Omental fat pad (tissue), 4 donors: ENCODE data around the gene SPAG9. TPM values are rescaled to one million over a fixed set of nuclear protein-coding genes. Genes with fewer than 3 reads are reported as not detected.

Source experiments
- ATAC-seq: fragments of 150-250 bp; one replicate; pipeline ENCODE4 v1.9.1; 2016; ENCODE audit warnings: mild to moderate bottlenecking, moderate library complexity; ENCODE audit not compliant: low FRiP score
- DNase-seq: peaks from one replicate; pipeline ENCODE4 v3.0.0-alpha.2; 2019; ENCODE audit warnings: low spot score
- total RNA-seq, 4 donors: library from RNA; depleted of rRNA; stranded (reverse); fragments of >200 nt; gene quantifications; one replicate each; pipeline ENCODE4 v1.1.0, GENCODE V29; 2016
- TF ChIP-seq, protein P1 (sequence below), 3 donors: fragments of 450-650 bp; IDR thresholded peaks; one replicate each; pipeline ENCODE4 v1.5.1; 2016 to 2017; ENCODE audit warnings: antibody characterized with exemption in 3 of 3, mild to moderate bottlenecking in 3 of 3, moderate library complexity in 2 of 3

The SPAG9 gene
- total RNA-seq, 4 donors from 2014 or later, result 117 to 197 (median 138) TPM

DNA sequence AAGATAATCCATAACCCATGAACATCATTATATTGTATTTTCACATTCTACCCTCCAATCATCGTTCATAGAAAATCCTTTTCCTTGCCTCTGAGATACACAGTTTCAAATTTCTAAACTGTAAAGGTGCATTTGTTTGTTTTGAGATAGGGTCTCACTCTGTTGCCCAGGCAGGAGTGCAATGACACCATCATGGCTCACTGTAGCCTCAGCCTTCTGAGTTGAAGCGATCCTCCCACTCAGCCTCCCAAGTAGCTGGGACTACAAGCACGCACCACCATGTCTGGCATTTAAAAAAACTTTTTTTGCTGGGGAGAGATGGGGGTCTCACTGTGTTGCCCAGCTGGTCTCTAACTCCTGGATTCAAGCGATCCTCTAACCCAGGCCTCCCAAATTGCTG lies 196.4 kb downstream of the SPAG9 start:
- TF ChIP-seq, protein P1, sequence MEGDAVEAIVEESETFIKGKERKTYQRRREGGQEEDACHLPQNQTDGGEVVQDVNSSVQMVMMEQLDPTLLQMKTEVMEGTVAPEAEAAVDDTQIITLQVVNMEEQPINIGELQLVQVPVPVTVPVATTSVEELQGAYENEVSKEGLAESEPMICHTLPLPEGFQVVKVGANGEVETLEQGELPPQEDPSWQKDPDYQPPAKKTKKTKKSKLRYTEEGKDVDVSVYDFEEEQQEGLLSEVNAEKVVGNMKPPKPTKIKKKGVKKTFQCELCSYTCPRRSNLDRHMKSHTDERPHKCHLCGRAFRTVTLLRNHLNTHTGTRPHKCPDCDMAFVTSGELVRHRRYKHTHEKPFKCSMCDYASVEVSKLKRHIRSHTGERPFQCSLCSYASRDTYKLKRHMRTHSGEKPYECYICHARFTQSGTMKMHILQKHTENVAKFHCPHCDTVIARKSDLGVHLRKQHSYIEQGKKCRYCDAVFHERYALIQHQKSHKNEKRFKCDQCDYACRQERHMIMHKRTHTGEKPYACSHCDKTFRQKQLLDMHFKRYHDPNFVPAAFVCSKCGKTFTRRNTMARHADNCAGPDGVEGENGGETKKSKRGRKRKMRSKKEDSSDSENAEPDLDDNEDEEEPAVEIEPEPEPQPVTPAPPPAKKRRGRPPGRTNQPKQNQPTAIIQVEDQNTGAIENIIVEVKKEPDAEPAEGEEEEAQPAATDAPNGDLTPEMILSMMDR (IDR thresholded peaks at IDR 0.05), result no peak
- DNase-seq (no peak), ATAC-seq (no peak)

DNA sequence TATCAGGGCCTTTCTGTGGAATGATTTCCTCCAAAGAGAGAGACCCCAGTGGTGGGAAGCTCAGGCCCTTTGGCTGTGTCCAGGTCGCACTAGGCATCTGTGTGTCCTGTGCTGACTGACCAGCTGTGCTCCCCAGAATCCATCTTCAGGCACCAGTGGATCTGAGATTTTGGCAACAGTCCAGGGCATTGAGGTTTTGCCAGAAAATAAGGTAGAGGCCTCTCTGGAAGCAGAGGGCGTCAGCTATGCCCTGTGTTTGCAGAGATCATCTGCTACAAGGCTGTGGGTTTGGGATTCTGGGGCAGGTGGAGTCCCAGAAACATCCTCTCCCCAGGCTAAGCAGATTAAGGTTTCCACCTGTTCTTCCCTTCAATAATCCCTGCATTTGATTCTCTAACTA lies 197.1 kb downstream of the SPAG9 start:
- ATAC-seq (no peak), DNase-seq (no peak)
- TF ChIP-seq, protein P1 (IDR thresholded peaks at IDR 0.05), result no peak

DNA sequence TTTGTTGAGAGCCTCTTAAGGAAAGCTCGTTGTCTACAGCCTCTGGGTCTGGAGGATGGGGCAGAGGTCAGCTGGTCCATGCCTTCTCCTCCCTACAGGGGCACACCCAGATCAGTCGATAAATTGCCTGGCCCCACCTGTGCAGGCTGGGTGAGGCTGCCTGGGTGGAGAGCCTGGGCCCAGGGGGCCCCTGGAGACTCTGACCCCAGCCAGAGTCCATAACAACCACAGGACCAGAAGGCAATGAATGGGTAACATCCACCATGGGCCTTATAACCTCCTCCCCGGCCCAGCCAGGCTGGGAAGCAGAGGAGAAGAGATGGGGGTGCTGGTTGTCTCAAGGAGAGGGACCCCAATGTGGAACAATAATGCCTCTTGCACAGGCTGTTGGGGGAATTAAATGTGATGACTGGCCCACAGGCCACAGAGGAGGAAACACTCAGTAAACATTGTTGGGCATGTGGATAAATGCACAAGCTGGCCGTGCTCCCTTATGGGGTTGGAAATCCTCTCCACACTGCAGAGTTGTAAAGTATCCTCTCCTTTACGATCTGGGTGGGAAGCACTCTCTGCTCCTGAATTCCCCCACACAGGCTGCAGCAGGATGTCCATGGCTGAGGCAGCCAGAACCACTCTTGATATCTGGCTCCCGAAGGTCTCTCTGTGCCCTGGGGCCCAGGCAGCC lies 197.8 kb downstream of the SPAG9 start:
- TF ChIP-seq, protein P1 (IDR thresholded peaks at IDR 0.05), result no peak
- no peak for ATAC-seq
- DNase-seq, result no peak

DNA sequence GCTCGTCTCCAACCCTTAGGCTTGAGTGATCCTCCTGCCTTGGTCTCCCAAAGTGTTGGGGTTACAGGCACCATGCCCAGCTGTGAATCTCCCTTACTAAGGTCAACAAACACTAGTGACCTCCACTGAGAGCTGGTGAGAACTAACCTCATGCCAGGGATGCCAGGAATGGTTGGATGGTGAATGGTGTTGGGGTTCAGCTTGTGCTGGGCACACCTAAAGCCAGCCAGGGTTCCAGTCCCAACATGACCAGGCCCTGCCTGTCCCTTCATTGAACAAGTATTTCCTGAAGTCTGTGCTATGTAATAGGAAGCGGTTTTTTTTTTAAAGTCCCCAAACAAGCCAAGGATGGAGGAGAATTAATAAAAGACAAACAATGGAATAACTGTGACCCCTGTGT lies 198.6 kb downstream of the SPAG9 start:
- ATAC-seq (no peak), DNase-seq (no peak)
- TF ChIP-seq, protein P1 (IDR thresholded peaks at IDR 0.05), result no peak

DNA sequence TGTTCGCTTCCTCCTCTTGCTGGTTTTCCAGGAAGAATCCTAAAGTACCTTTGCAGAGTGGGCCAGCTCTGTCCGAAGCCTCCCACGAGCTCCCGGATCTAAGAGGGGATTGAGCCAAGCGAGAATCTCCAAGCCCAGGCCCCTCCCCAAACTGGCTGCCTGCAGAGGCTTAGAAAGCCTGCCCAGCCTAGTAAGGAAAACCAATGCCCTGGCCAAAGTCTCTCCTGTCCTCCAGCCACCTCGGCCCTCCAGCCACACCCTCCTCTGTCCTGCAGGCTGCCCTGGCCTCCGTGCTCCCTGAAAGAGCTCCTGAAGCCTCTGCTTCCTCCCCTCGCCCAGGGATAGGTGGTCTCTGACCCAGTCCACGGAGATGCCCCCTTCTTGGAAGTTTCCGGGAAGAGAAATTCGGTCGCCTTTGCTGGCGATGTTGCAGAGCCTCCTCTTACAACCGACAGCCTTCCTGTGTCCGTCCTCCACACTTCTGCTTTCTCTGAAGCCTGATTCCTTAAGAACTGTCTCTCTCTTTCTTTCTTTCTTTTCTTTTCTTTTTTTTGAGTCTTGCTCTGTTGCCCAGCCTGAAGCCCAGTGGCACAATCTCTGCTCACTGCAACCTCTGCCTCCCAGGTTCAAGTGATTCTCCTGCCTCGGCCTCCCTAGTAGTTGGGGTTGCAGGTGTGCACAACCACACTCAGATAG lies 199.6 kb downstream of the SPAG9 start:
- ATAC-seq, result no peak
- DNase-seq, result no peak
- TF ChIP-seq, protein P1 (IDR thresholded peaks at IDR 0.05), result no peak

DNA sequence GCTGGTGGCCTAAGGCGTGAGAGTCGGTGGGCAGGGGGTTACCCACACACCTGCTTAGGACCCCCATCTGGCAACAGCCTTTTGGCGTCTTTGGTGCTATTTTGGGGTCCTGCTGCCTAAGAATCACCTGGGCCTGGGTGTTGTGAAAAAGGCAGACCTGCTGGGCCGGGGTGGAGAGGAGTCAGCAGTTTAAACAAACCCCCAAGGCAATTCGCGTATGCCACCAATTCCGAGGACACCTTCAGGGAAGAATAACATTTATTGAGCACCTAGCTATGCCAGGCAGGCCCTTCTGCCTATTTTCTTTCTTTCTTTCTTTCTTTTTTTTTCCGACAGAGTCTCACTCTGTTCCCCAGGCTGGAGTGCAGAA lies 200.6 kb downstream of the SPAG9 start:
- no peak for ATAC-seq
- no peak for DNase-seq
- TF ChIP-seq, protein P1 (IDR thresholded peaks at IDR 0.05), result no peak
